Heart right ventricle (tissue), 16 donors: Measurements from ENCODE around the gene NXT1. TPM values are rescaled to one million over a fixed set of nuclear protein-coding genes. Genes with fewer than 3 reads are reported as not detected.

Experiments used
- ATAC-seq, 8 donors: fragments of 200-7000 bp; cut with Tn5 transposase; one replicate each; pipeline ENCODE4 v1.9.1; 2020; ENCODE audit warnings: mild to moderate bottlenecking in 8 of 8, moderate library complexity in 8 of 8, moderate number of reproducible peaks in 1 of 8
- DNase-seq, 2 donors: peaks; one replicate each; pipeline ENCODE4 v3.0.0-alpha.2; 2020
- H3K27ac ChIP-seq, 10 donors: fragments of 200-600 bp; sonication (generic) in 2 of 10; one replicate each; pipeline versions ENCODE4 v1.5.0 to v1.8.0; 2020 to 2022; ENCODE audit warnings: mild to moderate bottlenecking in 3 of 10
- H3K27me3 ChIP-seq, 7 donors: fragments of 200-600 bp; one replicate each; pipeline ENCODE4 v1.8.0; 2021 to 2022; ENCODE audit warnings: mild to moderate bottlenecking in 2 of 7
- H3K36me3 ChIP-seq, 9 donors: fragments of 200-600 bp; sonication (generic) in 1 of 9; one replicate each; pipeline versions ENCODE4 v1.5.0 to v1.8.0; 2020 to 2022; ENCODE audit warnings: mild to moderate bottlenecking in 2 of 9
- H3K4me1 ChIP-seq, 9 donors: fragments of 200-600 bp; sonication (generic) in 1 of 9; one replicate each; pipeline versions ENCODE4 v1.5.0 to v1.8.0; 2020 to 2022; ENCODE audit warnings: mild to moderate bottlenecking in 4 of 9
- H3K4me3 ChIP-seq, 10 donors: fragments of 200-600 bp; sonication (generic) in 2 of 10; one replicate each; pipeline versions ENCODE4 v1.5.0 to v1.8.0; 2020 to 2022; ENCODE audit warnings: mild to moderate bottlenecking in 7 of 10, moderate library complexity in 2 of 10
- H3K9me3 ChIP-seq, 11 donors: fragments of 200-600 bp in 10 of 11; sonication (generic) in 2 of 11; one replicate each; pipeline versions ENCODE4 v1.5.0 to v1.8.0; 2013 to 2022; ENCODE audit warnings: mild to moderate bottlenecking in 2 of 11, control low read depth in 1 of 11, moderate library complexity in 1 of 11
- WGBS, 2 donors: extraction: QIAGEN DNeasy Blood & Tissue Kit; methylation state at CpG; one replicate each; pipeline ENCODE4 v1.1.7; 2013; ENCODE audit warnings: inconsistent platforms in 1 of 2; 5-methylcytosine and 5-hydroxymethylcytosine counted together
- intact Hi-C, 10 donors: fragments of 100-400 bp; cut with DNase I; formaldehyde crosslinking; loops; one replicate each; pipeline versions ENCODE4 v1.11.1 to v1.14.2; 2022
- polyA plus RNA-seq, 2 donors: library from polyadenylated mRNA; stranded (reverse); fragments of 200-250 nt; gene quantifications; one replicate each; pipeline ENCODE4 v1.2.3, GENCODE V29; 2013
- total RNA-seq, 10 donors: library from RNA; stranded (reverse); fragmentation: NEBNext Ultra II Directional in 3 of 10; extraction: Animal tissue kit (Norgen Biotek cat#: 25700) in 3 of 10; gene quantifications; one replicate each; pipeline versions ENCODE4 v1.2.1 to v1.2.4, GENCODE V29; 2021 to 2023
- TF ChIP-seq, protein P1 (sequence below), 9 donors: fragments of 200-600 bp; sonication (generic) in 2 of 9; IDR thresholded peaks; one replicate each; pipeline versions ENCODE4 v1.5.0 to v1.8.0; 2021 to 2022; ENCODE audit warnings: antibody characterized with exemption in 9 of 9, mild to moderate bottlenecking in 5 of 9, moderate library complexity in 1 of 9
- donor health status: Arrhythmogenic right ventricular cardiomyopathy.
- donor health status: ischemic (EF 13 %, LVEDD 7.1; RV severe dilation, severe dysfunction).
- donor health status: healthy with polysubstance abuse.
- donor health status: DM: no; HTN: yes; CAD: no.
- donor health status: DM: no; HTN: no; CAD: no.
- donor health status: ischemic (EF 25% LVEDD 6.9; RV normal size, moderate dysfunction).
- donor health status: ischemic (EF 25% LVEDD 5.7; RV mildly dilated, moderate dysfunction).
- donor health status: healthy.
- donor health status: DM: yes; HTN: yes; CAD: no.
- donor health status: Ischemic cardiomyopathy.
- donor health status: ischemic (EF 35%, LVEDD 5.7; RV mildly dilated, moderate dysfunction).
- donor health status: nonischemic (EF 11% LVEDD 7.7; RV severe dilation, severe dysfunction).
- donor health status: DM: yes; HTN: yes; CAD: no.
- donor health status: PGD.
- donor health status: ischemic (EF 29% LVEDD 5.4; RV normal size, mild dysfunction).
- donor health status: nonischemic (EF 23%, LVEDD 6.1; RV moderate dilation, normal function).

Gene NXT1
- total and polyA plus RNA-seq, 12 donors, result 4.5 to 21.3 (median 6.6) TPM

DNA sequence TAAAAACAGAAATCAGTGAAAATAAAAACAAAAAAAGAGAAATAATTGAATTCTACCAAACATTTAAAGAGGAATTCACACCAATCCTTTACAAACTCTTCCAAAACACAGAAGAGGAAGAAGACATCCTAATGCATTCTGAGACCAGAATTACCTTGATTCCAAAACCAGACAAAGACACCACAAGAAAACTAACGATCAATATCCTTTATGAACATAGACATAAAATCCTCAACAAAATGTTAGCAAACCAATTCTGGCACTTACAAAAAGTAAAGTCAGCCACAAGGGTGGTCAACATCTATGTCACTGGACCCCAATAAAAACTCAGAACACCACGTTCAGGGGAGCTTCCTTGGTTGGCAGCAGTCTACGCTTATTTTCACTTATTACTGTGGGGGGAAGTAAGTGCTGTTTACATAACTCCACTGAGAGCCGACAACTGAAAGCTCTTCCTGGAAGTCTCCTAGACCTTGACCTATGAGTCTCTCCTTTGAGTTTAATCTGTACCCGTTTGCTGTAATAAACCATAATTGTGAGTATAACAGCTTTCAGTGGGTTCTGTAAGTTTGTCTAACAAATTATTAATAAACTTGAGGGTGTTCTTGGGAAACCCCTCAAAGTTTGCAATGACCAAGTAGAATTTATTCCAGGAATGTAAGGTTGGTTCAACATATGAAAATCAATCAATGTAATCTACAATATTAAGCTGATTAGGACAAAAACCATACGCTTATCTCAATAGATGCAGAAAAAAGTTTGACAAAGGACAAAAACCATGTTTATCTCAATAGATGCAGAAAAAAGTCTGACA lies 35.9 kb downstream of the NXT1 start:
- peaks cover 0 to 22% (median 4%) of the 10 kb centered on the region in 9 donors for H3K4me1 ChIP-seq
- no peaks in the 10 kb centered on the region for H3K9me3 ChIP-seq
- DNase-seq, result no peak

DNA sequence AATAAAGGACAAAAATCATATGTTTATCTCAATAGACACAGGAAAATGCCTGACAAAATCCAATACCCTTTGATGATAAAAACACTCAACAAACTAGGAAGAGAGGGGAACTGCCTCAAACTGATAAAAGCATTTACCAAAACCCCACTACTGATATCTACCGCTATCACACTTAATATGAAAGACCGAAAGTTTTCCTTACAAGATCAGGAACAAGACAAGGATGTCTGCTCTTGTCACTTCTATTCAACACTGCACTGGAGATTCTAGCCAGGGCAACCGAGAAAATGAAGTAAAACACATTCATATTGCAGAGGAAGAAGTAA lies 36.5 kb downstream of the NXT1 start:
- Histone ChIP-seq H3K27me3 (no peaks in the 10 kb centered on the region), H3K9me3 (no peaks in the 10 kb centered on the region), H3K4me3 (no peak overlapping the region), H3K36me3 (peaks cover 0 to 67% (median 10%) of the 10 kb centered on the region in 9 donors), H3K27ac (peak overlapping the region in 1 of 10 donors; percentile 16), H3K4me1 (peaks cover 0 to 17% (median 4%) of the 10 kb centered on the region in 9 donors)
- intact Hi-C loops, result no loop called here
- ATAC-seq, result no peak
- TF ChIP-seq, protein P1, sequence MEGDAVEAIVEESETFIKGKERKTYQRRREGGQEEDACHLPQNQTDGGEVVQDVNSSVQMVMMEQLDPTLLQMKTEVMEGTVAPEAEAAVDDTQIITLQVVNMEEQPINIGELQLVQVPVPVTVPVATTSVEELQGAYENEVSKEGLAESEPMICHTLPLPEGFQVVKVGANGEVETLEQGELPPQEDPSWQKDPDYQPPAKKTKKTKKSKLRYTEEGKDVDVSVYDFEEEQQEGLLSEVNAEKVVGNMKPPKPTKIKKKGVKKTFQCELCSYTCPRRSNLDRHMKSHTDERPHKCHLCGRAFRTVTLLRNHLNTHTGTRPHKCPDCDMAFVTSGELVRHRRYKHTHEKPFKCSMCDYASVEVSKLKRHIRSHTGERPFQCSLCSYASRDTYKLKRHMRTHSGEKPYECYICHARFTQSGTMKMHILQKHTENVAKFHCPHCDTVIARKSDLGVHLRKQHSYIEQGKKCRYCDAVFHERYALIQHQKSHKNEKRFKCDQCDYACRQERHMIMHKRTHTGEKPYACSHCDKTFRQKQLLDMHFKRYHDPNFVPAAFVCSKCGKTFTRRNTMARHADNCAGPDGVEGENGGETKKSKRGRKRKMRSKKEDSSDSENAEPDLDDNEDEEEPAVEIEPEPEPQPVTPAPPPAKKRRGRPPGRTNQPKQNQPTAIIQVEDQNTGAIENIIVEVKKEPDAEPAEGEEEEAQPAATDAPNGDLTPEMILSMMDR (IDR thresholded peaks at IDR 0.05), result no peak
- WGBS, 2 donors, result 94 to 96% methylated on average over 3 of the region's 3 CpGs
- no peak for DNase-seq

More for the DNA sequence above, 35.9 kb downstream of the NXT1 start:
- ATAC-seq, result peak in 1 of 8 donors; percentile 44
- no peaks in the 10 kb centered on the region for H3K27me3 ChIP-seq
- H3K4me3 ChIP-seq, result no peak overlapping the region
- peak overlapping the region in 1 of 10 donors; percentile 16 for H3K27ac ChIP-seq
- peaks cover 0 to 65% (median 8%) of the 10 kb centered on the region in 9 donors for H3K36me3 ChIP-seq
- WGBS, 2 donors, result 64 to 74% methylated on average over 6 of the region's 6 CpGs
- TF ChIP-seq, protein P1 (IDR thresholded peaks at IDR 0.05), result no peak
- intact Hi-C loops, result no loop called here

DNA sequence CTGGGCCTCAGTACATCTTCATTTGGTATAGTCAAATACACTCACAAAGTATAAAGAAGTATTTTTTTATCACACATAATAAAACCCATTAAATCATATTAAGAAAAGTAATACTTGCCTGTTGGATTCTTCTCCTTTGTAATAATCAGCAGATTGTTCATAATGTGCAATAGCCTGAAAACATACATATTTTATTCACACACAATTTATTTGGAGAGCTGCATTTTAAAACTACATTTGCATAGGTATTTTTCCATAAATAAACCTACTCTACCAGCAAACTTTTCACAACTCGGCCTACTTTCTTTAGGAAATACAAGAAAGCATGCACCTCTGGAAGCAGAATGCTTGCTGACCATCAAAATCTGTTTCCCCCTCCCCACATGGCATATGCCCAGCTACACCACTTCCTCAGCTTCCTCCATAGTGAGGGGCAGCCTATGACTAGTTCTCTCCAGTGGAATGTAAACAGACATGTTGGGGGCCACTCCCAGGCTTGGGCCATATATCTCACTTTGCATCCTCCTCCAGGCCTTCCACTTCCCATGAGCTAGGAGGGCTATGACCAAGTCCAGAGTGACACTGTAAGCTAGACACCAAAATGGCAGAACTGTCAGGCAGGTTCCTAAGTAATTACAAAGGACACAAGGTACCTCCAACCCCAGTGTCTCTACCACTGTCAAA lies 39.6 kb downstream of the NXT1 start:
- Histone ChIP-seq H3K4me3 (no peak overlapping the region), H3K4me1 (peaks cover 0 to 12% (median 3%) of the 10 kb centered on the region in 9 donors), H3K9me3 (no peaks in the 10 kb centered on the region), H3K27ac (no peak overlapping the region), H3K27me3 (no peaks in the 10 kb centered on the region), H3K36me3 (peaks cover 0 to 88% (median 24%) of the 10 kb centered on the region in 9 donors)
- intact Hi-C loops, result no loop called here
- 89 to 92% methylated on average over 1 of the region's 1 CpG for WGBS, 2 donors
- DNase-seq (no peak), ATAC-seq (no peak)
- TF ChIP-seq, protein P1 (IDR thresholded peaks at IDR 0.05), result no peak

DNA sequence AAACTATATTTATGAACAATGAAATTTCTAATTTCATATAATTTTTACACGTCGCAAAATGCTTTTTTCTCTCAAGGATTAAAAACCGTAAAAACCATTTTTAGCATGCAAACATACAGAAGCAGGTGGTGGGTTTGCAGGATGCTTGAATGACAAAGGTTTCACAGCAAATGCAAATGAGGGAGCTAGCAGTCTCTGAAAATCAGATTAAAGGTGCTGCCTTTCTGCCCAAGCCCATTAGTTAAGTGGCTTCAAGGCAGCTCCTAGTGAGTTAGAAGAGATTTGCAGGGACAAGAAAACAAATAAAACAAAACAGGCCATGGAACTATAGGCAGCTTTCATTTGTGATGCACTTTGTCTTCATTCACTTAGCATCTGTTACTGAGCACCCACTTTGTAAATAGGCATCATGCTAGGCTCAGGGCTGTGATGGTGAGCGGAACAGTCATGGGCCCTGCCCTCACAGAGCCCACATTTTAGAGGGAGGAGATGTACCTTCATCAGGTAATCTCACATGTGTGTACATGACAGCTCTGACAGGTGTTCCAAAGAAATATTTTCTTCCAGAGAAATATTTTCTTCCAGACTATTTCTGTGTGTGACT lies 41.2 kb downstream of the NXT1 start:
- H3K27ac ChIP-seq, result no peak overlapping the region
- no peak for ATAC-seq
- peaks cover 0 to 99% (median 24%) of the 10 kb centered on the region in 9 donors for H3K36me3 ChIP-seq
- H3K27me3 ChIP-seq, result no peaks in the 10 kb centered on the region
- H3K9me3 ChIP-seq, result no peaks in the 10 kb centered on the region
- H3K4me3 ChIP-seq, result no peak overlapping the region
- WGBS, 2 donors, result 95 to 96% methylated on average over 4 of the region's 4 CpGs
- intact Hi-C loops, result no loop called here
- TF ChIP-seq, protein P1 (IDR thresholded peaks at IDR 0.05), result no peak
- no peak for DNase-seq
- peaks cover 1 to 6% (median 3%) of the 10 kb centered on the region in 9 donors for H3K4me1 ChIP-seq
